NCI-H2196 (cell line): ENCODE results near the gene VPS37B.
A peak's percentile ranks its signal among the peaks of the same experiment; 100 is the strongest.

Source experiments
- DNase-seq: peaks from one replicate; lab custom pipeline; 2025; ENCODE audit not compliant: unreplicated experiment; lab: John Stamatoyannopoulos, UW

Gene VPS37B

DNA sequence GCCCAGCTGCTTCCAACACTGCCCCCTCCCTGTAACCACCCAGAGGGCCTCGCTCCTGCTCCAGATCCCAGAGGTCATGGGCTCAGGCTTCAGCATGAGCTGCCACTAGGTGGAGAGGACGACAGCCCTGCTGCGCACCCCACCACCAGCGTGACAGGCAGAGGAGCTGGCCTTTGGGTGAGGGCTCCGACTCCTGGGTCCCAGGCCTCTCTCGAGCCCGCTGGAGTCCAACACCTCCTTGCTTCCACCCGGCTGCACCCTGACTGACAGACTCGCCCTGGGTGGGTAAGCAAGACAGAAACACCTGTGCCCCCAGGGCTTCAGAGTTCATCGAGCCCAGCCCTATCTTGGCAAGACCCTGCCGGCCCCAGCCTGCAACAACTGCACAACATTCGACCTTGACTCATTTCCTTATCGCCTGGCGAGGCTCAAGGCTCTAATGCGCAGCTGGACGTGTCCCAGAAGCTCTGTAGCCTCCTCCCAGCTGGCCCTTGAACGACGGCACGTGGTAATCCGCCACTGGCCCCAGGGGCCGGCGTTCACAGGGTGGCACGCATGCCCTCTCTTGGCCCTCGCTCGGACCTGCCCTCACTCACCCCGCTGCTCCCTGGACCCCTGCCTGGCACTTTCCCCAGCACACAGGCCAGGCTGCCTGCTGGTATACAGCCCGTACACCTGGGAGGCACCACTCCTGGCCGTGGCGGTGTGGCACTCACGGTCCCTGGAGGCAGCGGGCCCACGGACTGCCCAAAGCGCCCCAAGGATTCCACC is 28.0 kb downstream of the VPS37B start:
- no peak for DNase-seq

DNA sequence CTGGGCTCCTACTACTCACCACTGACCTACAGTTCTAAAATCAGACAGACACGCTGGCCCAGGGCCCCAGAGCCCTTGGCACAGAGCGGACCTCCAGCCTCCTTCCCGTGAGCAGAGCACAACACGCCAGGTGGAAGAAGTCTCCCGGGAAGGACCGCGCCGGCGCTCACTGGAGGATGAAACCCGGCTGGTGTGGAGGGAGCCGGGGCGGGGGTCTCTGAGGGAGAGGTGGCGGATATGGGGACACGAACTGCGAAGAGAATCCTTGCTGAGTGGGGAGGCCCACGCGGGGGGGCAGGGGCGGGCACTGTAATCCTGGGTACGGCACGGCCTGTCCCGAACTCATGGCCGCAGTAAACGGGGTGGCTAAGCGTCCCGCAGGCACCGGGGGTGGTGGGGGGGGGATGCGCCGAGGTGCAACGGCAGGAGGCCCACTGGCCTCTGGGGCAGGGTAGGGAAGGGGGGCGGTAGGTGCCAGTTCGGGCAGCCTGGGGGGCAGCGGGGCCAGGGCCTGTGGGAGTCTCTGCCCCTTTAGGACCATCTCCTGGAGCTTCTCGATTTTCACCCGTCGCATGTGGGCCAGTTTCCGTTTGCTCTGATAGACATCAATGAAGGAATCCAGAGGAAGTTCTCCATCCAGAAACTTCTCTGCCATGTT is 28.8 kb downstream of the VPS37B start:
- no peak for DNase-seq

DNA sequence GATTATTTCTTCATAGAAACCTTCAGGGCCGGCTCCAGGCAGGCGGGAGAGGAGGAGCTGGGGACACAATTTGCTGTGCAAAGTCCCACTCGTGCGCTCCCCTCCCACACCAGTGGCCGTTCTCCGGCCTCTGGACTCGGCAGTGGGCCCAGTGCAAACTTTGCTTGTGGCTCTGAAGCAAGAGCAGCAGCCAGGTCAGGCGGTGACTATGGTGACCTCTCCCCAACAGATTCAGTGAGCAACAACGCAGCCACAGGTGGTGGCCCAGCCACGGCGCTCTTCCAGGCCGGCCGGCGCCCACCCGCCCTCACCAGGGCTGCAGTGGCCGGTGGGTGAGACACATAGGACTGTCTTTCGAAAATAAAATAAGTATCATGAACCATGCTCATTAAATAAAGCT is 29.5 kb downstream of the VPS37B start:
- DNase-seq: no peak

GRCh38 chr12:122865268-122866231 is 30.4 kb downstream of the VPS37B start:
- peak; percentile 25 for DNase-seq

DNA sequence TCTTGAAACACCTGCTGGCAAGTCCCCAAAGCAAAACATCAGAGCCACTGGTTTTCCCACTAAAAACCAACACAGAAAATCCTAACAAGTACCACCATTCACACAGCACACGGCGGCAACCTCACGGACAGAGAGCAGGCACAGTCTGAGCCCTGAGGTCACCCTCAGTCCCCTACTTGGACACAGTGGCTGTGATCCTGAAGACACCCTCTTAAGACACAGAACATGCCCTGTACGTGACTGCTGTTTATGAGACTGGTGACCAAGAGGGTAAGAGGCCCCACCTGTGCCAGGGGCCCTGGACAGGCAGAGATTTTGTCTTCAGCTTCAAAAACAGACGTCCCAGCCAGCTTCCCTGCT is 31.1 kb downstream of the VPS37B start:
- no peak for DNase-seq

DNA sequence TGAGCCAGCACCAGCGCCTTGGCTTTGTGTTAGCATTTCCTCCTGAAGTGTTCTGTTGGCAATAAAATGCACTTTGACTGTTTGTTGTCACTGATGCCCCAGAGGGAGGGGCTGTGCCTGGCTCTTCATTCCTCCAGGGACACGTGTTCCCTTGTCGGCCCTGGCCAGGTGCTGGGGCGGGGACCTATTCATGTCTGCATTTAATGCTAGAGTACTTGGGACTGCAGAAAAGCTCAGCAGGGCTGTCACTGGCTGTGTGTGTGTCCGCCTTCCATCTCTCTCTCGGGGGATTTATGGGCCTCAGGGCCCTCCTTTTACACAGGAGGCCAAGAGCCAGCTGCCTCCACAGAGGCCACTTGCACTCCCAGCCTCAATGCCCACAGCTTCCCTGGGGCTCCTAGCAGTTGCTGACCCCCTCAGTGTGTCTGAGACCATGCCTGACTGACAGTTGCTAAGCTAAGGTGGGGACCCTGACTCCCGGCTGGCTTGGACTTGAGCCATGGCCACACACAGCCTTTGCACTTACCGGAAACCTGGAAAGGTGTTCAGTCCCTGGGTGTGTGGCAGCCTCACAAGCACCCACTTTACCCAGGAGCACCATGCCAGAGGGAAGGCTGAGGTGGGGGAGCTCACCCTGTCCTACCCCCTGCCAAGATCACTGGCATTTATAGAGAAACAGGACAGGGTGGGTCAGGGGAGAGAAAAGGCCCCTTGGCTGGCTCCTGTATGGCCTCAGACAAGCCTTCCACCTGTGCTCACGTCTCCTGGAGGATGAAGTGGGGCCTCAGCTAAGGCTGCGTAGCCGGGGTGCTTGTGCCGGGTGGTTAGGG is 32.8 kb downstream of the VPS37B start:
- DNase-seq: peak; percentile 78

- no peak for DNase-seq
Observed at GRCh38 chr12:122862110-122862634, 33.8 kb downstream of the VPS37B start.

GRCh38 chr12:122861587-122861970 is 34.3 kb downstream of the VPS37B start:
- no peak for DNase-seq

- no peak for DNase-seq
Observed at GRCh38 chr12:122860854-122861586, 34.9 kb downstream of the VPS37B start.

DNA sequence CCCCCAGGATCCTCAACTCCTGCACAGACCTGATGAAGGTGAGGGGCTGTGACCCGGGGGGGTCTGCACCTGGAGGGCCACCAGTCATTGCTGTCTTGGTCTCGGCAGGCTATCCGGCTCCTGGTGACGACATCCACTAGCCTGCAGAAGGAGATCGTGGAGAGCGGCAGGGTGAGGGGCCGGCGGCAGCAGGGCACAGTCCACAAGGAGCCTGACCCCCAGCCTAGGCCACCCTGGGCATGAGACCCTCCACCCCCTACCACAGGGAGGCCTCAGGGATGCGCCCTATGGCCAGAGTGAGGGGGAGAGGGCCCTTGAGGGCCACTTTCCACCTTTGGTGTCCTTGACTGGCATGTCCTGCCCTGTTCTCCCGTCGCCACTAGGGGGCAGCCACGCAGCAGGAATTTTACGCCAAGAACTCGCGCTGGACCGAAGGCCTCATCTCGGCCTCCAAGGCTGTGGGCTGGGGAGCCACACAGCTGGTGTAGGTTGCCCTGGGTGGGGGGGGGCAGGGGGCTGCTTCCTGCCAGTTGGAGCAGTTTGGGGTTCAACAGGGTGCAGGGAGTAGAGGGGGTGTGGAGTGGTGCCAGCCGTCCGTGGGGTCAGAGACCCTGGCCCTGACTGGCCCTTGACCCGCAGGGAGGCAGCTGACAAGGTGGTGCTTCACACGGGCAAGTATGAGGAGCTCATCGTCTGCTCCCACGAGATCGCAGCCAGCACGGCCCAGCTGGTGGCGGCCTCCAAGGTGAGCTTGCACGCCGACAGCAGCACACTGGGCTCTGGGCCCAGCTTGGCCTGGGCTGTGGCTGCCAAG is 35.7 kb downstream of the VPS37B start:
- DNase-seq: peak; percentile 87

DNA sequence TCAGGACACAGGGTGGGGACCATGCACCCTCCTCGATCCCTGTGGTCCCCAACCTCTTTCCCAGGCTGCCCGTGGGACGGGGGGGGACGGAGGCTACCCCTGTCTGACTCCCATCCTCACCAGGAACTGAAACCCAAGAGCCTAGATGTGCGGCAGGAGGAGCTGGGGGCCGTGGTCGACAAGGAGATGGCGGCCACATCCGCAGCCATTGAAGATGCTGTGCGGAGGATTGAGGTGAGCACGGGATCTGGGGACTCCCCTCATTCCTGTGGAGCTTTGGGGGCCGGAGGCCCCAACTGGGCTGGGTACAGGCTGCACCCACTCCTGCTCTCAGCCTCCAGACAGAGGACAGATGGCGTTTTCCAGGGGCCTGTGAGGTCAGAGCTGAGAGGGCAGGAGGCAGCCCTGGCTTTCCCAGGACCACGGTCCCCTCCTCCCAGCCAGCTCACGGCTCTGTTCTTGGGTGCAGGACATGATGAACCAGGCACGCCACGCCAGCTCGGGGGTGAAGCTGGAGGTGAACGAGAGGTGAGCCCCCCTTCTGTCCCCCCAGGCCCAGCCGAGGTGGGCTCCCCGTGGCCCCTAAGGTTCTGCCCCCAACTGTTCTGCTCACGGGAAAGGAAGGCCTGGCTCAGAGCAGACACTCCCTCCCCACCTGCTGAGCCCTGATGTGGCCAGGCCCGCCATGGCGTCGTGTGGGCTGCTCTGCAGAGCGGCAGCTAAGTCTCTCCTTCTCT is 36.5 kb downstream of the VPS37B start:
- DNase-seq: no peak

GRCh38 chr12:122858591-122859302 is 37.2 kb downstream of the VPS37B start:
- no peak for DNase-seq

DNA sequence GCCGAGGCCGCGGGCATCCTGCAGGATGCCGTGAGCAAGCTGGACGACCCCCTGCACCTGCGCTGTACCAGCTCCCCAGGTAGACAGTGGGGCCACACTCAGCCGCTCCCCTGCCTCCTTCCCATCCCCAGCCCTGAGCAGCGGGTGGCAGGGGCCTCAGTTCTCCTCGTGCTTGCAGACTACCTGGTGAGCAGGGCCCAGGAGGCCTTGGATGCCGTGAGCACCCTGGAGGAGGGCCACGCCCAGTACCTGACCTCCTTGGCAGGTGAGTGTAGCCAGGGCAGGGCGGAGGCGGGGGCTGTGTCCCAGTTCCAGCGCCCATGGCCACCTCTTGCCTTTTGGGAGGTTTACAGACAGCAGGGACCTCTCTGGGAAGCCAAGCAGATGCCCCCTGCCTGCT is 37.8 kb downstream of the VPS37B start:
- DNase-seq: no peak

DNA sequence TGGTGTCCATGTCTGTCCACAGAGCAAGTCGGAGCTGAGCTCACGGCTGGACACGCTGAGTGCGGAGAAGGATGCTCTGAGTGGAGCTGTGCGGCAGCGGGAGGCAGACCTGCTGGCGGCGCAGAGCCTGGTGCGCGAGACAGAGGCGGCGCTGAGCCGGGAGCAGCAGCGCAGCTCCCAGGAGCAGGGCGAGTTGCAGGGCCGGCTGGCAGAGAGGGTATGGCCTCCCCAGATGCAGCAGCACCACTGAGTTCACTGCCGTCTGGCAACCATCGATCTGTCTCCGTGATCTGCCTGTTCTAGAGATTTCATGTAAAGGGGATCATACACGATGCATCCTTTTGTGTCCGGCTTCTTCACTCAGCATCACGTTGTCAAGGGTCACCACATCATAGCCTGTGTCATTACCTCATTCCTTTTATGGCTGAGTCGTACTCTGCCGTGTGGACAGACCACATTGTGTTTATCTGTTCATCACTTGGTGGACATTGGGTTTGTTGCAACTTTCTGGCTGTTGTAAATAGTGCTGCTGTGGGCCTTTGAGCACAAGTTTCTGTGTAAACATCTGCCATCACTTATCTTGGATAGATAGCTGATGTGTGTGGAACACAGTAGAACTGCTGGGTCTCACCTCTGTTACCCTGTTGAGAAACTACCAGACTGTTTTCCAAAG is 38.8 kb downstream of the VPS37B start:
- DNase-seq: no peak

DNA sequence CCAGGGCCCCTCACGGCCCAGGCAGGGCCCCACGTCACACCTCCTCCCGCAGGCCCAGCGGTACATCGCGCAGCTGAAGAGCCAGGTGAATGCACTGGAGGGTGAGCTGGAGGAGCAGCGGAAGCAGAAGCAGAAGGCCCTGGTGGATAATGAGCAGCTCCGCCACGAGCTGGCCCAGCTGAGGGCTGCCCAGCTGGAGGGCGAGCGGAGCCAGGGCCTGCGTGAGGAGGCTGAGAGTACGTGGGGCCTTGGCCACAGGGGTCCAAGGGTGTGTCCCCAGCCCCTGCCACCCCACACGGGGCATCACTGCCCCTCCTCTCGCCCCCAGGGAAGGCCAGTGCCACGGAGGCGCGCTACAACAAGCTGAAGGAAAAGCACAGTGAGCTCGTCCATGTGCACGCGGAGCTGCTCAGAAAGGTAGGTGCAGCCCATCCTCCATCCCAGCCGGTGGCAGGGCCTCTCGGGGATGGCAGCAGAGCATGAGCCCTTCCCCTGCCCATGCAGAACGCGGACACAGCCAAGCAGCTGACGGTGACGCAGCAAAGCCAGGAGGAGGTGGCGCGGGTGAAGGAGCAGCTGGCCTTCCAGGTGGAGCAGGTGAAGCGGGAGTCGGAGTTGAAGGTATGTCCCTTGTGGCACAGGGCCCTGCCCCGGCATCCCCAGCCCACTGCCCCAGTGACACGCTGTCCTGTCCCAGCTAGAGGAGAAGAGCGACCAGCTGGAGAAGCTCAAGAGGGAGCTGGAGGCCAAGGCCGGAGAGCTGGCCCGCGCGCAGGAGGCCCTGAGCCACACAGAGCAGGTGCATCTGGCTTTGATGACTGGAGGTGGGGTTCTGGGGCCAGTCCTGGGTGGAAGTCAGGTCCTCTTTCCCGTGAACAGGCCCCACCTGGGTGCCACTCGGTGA is 39.7 kb downstream of the VPS37B start:
- DNase-seq: peak; percentile 41
